ENCODE measurements around the gene GAPDHS.

DNA sequence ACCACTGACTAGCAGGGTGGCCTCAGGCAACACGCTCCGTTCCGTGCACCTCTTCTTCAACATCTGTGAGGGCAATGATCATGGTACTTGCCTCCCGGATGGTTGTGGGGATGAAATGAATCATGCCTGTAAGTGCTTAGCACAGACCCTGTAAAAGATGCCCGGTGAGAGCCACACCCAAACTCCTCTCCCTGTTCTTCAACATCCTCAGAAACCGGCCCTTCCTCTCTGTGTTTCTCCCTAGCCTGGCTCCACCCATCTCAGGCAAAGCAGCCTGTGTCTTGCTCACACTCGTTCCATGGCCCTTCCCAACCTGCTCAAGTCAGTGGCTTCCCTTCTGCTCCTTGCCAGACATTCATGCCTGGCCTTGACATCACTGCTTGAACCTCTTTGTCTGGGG lies 14.0 kb upstream of the GAPDHS start:
- TF ChIP-seq, protein P1, sequence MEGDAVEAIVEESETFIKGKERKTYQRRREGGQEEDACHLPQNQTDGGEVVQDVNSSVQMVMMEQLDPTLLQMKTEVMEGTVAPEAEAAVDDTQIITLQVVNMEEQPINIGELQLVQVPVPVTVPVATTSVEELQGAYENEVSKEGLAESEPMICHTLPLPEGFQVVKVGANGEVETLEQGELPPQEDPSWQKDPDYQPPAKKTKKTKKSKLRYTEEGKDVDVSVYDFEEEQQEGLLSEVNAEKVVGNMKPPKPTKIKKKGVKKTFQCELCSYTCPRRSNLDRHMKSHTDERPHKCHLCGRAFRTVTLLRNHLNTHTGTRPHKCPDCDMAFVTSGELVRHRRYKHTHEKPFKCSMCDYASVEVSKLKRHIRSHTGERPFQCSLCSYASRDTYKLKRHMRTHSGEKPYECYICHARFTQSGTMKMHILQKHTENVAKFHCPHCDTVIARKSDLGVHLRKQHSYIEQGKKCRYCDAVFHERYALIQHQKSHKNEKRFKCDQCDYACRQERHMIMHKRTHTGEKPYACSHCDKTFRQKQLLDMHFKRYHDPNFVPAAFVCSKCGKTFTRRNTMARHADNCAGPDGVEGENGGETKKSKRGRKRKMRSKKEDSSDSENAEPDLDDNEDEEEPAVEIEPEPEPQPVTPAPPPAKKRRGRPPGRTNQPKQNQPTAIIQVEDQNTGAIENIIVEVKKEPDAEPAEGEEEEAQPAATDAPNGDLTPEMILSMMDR (IDR thresholded peaks at IDR 0.05; ENCODE audit: borderline replicate concordance, extremely low read depth, low read length, poor library complexity, severe bottlenecking) = no peak
- no peak for TF ChIP-seq EZH2 (IDR thresholded peaks at IDR 0.05; ENCODE audit: borderline replicate concordance, low read depth, low read length, severe bottlenecking)
